CD14-positive monocyte (primary cell): Measurements from ENCODE around the gene PYROXD2. TPM values are rescaled to one million over a fixed set of nuclear protein-coding genes. Genes with fewer than 3 reads are reported as not detected.

ENCODE experiments used
- DNase-seq, 3 donors: peaks; one replicate each; pipeline ENCODE4 v3.0.0-alpha.2; 2011 to 2022
- H2AFZ ChIP-seq: 2 replicates; pipeline ENCODE4 v1.6.0; 2012; ENCODE audit warnings: mild to moderate bottlenecking, low read depth, low read length, inconsistent platforms; ENCODE audit not compliant: insufficient read depth, poor library complexity, severe bottlenecking
- H3K27ac ChIP-seq, 2 donors: 1 replicate in 1 of 2; 2 replicates in 1 of 2; pipeline ENCODE4 v1.5.1; 2012 to 2013; ENCODE audit warnings: low read length in 2 of 2, control low read depth in 1 of 2, inconsistent platforms in 1 of 2, low read depth in 1 of 2, mild to moderate bottlenecking in 1 of 2
- H3K27me3 ChIP-seq, 2 donors: one replicate each; pipeline versions ENCODE4 v1.6.0 to v1.6.1; 2011 to 2013; ENCODE audit warnings: low read length in 2 of 2; ENCODE audit not compliant: control insufficient read depth in 2 of 2, insufficient read depth in 2 of 2
- H3K36me3 ChIP-seq, 2 donors: replicated peaks in 1 of 2; 1 replicate in 1 of 2; 2 replicates in 1 of 2; pipeline versions ENCODE4 v1.5.1 to v1.6.1; 2012 to 2013; ENCODE audit warnings: low read length in 2 of 2, control low read depth in 1 of 2, inconsistent platforms in 1 of 2, mild to moderate bottlenecking in 1 of 2; ENCODE audit not compliant: insufficient read depth in 2 of 2, control insufficient read depth in 1 of 2
- H3K4me1 ChIP-seq, 2 donors: 1 replicate in 1 of 2; 2 replicates in 1 of 2; pipeline versions ENCODE4 v1.5.1 to v1.6.1; 2012 to 2013; ENCODE audit warnings: low read length in 2 of 2, control low read depth in 1 of 2, inconsistent platforms in 1 of 2, mild to moderate bottlenecking in 1 of 2, moderate library complexity in 1 of 2; ENCODE audit not compliant: insufficient read depth in 2 of 2, control insufficient read depth in 1 of 2
- H3K4me2 ChIP-seq: replicated peaks from 2 replicates; pipeline ENCODE3; 2012; ENCODE audit warnings: low read length, moderate library complexity, mild to moderate bottlenecking; ENCODE audit not compliant: poor library complexity, severe bottlenecking; ENCODE audit errors: extremely low read depth
- H3K4me3 ChIP-seq, 3 experiments: fragments of 200-600 bp in 1 of 3; sonication (generic) in 1 of 3; replicated peaks in 1 of 3; 1 replicate in 2 of 3; 2 replicates in 1 of 3; pipeline ENCODE4 v1.5.1; 2011 to 2013; ENCODE audit warnings: low read length in 3 of 3, mild to moderate bottlenecking in 3 of 3, control low read depth in 2 of 3, low read depth in 2 of 3, inconsistent platforms in 1 of 3, moderate library complexity in 1 of 3
- H3K79me2 ChIP-seq: 2 replicates; pipeline ENCODE4 v1.6.0; 2012; ENCODE audit warnings: mild to moderate bottlenecking, control low read depth, inconsistent platforms, low read length, moderate library complexity; ENCODE audit not compliant: insufficient read depth
- H3K9ac ChIP-seq: 2 replicates; pipeline ENCODE4 v1.6.0; 2017; ENCODE audit warnings: low read length, mild to moderate bottlenecking; ENCODE audit not compliant: insufficient read depth, poor library complexity, severe bottlenecking
- H3K9me3 ChIP-seq, 2 donors: replicated peaks in 1 of 2; 1 replicate in 1 of 2; 2 replicates in 1 of 2; pipeline versions ENCODE4 v1.5.1 to v1.6.1; 2012 to 2013; ENCODE audit warnings: low read length in 2 of 2, control low read depth in 1 of 2; ENCODE audit not compliant: control insufficient read depth in 1 of 2, insufficient read depth in 1 of 2
- H4K20me1 ChIP-seq: 2 replicates; pipeline ENCODE4 v1.6.0; 2012; ENCODE audit warnings: mild to moderate bottlenecking, low read length, control low read depth, moderate library complexity; ENCODE audit not compliant: insufficient read depth
- H3K27ac Mint-ChIP-seq, 7 donors: one replicate each; pipeline ENCODE4 v1.8.0; 2020; ENCODE audit warnings: mild to moderate bottlenecking in 7 of 7, mixed read lengths in 7 of 7, moderate library complexity in 6 of 7, inconsistent platforms in 2 of 7
- H3K27me3 Mint-ChIP-seq, 3 donors: one replicate each; pipeline ENCODE4 v1.8.0; 2021 to 2022; ENCODE audit warnings: low read depth in 3 of 3, mild to moderate bottlenecking in 3 of 3, mixed read lengths in 3 of 3, moderate library complexity in 3 of 3, inconsistent platforms in 1 of 3
- H3K36me3 Mint-ChIP-seq, 2 donors: one replicate each; pipeline ENCODE4 v1.8.0; 2020; ENCODE audit warnings: mixed read lengths in 2 of 2, inconsistent platforms in 1 of 2, mild to moderate bottlenecking in 1 of 2
- H3K4me1 Mint-ChIP-seq: one replicate; pipeline ENCODE4 v1.8.0; 2020; ENCODE audit warnings: mild to moderate bottlenecking, mixed read lengths
- H3K4me3 Mint-ChIP-seq, 2 donors: one replicate each; pipeline ENCODE4 v1.8.0; 2020; ENCODE audit warnings: mild to moderate bottlenecking in 2 of 2, mixed read lengths in 2 of 2, moderate library complexity in 1 of 2
- H3K9me3 Mint-ChIP-seq, 7 donors: one replicate each; pipeline ENCODE4 v1.8.0; 2020 to 2022; ENCODE audit warnings: mixed read lengths in 7 of 7, mild to moderate bottlenecking in 6 of 7, moderate library complexity in 6 of 7, inconsistent platforms in 2 of 7
- CTCF ChIP-seq: fragments of 200-600 bp; IDR thresholded peaks from one replicate; pipeline ENCODE4 v1.8.0; 2022; ENCODE audit warnings: antibody characterized with exemption, mild to moderate bottlenecking
- WGBS: methylation state at CpG from one replicate; pipeline ENCODE4 v1.1.5; 2013; ENCODE audit warnings: missing lambda C conversion rate; ENCODE audit not compliant: insufficient coverage; 5-methylcytosine and 5-hydroxymethylcytosine counted together
- intact Hi-C, 2 donors: fragments of 100-400 bp; cut with micrococcal nuclease; formaldehyde crosslinking; loops; one replicate each; pipeline versions ENCODE4 v1.15.0 to v1.15.1; 2023
- polyA plus RNA-seq, 3 donors: library from polyadenylated mRNA; depleted of rRNA in 1 of 3; unstranded in 2 of 3; stranded (reverse) in 1 of 3; fragments of 300-500 nt in 2 of 3; fragments of >200 nt in 1 of 3; fragmentation: Illumina TruSeq in 2 of 3; gene quantifications; 1 replicate in 2 of 3; 2 replicates in 1 of 3; pipeline ENCODE4 v1.2.3, GENCODE V29; 2012 to 2021

PYROXD2 gene
- polyA plus RNA-seq, 3 donors = 0.27 to 21.6 (median 1.00) TPM

GRCh38 chr10:98435178-98435577, 20.2 kb upstream of the PYROXD2 start:
- WGBS = 99% methylated on average over 12 of the region's 12 CpGs
- no peaks in the 10 kb centered on the region for H3K4me1 ChIP-seq
- H3K27me3 Mint-ChIP-seq = no peaks in the 10 kb centered on the region
- H3K4me3 ChIP-seq = no peak overlapping the region
- DNase-seq = no peak
- no peak for TF ChIP-seq CTCF
- peaks cover 73 to 100% of the 10 kb centered on the region in 2 donors for H3K36me3 ChIP-seq
- peaks cover 2 to 14% (median 3%) of the 10 kb centered on the region in 7 donors for H3K9me3 Mint-ChIP-seq
- peak overlapping the region in 1 of 7 donors; percentile 52 for H3K27ac Mint-ChIP-seq
- H3K36me3 Mint-ChIP-seq = peaks cover 86 to 95% of the 10 kb centered on the region in 2 donors
- H3K9me3 ChIP-seq = peaks cover 0 to 6% of the 10 kb centered on the region in 2 donors
- H4K20me1 ChIP-seq = peaks cover 53% of the 10 kb centered on the region
- H3K4me2 ChIP-seq = no peak overlapping the region
- no peak overlapping the region for H3K27ac ChIP-seq
- intact Hi-C loops = no loop called here
- H3K27me3 ChIP-seq = no peaks in the 10 kb centered on the region
- H3K4me3 Mint-ChIP-seq = no peak overlapping the region
- peaks cover 2% of the 10 kb centered on the region for H3K4me1 Mint-ChIP-seq
- no peak overlapping the region for H2AFZ ChIP-seq
- H3K9ac ChIP-seq = no peak overlapping the region
- peaks cover 5% of the 10 kb centered on the region for H3K79me2 ChIP-seq

- H3K4me1 Mint-ChIP-seq = no peaks in the 10 kb centered on the region
- Histone ChIP-seq H3K4me2 (no peak overlapping the region), H3K27me3 (no peaks in the 10 kb centered on the region), H3K27ac (no peak overlapping the region), H3K9me3 (peaks cover 0 to 6% of the 10 kb centered on the region in 2 donors), H3K79me2 (peaks cover 1% of the 10 kb centered on the region), H3K36me3 (peaks cover 79 to 100% of the 10 kb centered on the region in 2 donors), H3K4me1 (no peaks in the 10 kb centered on the region), H3K9ac (no peak overlapping the region), H4K20me1 (peaks cover 42% of the 10 kb centered on the region), H3K4me3 (no peak overlapping the region), H2AFZ (no peak overlapping the region)
- peaks cover 2 to 11% (median 3%) of the 10 kb centered on the region in 7 donors for H3K9me3 Mint-ChIP-seq
- no peak for DNase-seq
- intact Hi-C loops = no loop called here
- H3K27ac Mint-ChIP-seq = peak overlapping the region in 1 of 7 donors; percentile 30
- H3K36me3 Mint-ChIP-seq = peaks cover 85 to 95% of the 10 kb centered on the region in 2 donors
- H3K27me3 Mint-ChIP-seq = no peaks in the 10 kb centered on the region
- TF ChIP-seq CTCF = no peak
- no peak overlapping the region for H3K4me3 Mint-ChIP-seq
- WGBS = 98% methylated on average over 16 of the region's 21 CpGs
Observed at GRCh38 chr10:98433881-98434732, 19.1 kb upstream of the PYROXD2 start.
